Astrocyte (in vitro differentiated cells and primary cell): ENCODE results near the gene NBEA. TPM values are rescaled to one million over a fixed set of nuclear protein-coding genes. Genes with fewer than 3 reads are reported as not detected.

Experiments used
- DNase-seq: peaks from one replicate; pipeline ENCODE4 v3.0.0-alpha.2; 2010; ENCODE audit warnings: low read depth
- FAIRE-seq: peaks from 2 replicates; lab custom pipeline; 2011; peaks lifted over from hg19 to GRCh38; lab: Jason Lieb, UNC
- H2AFZ ChIP-seq: 2 replicates; pipeline ENCODE4 v1.6.0; 2012; ENCODE audit warnings: low read depth, low read length, inconsistent platforms
- H3K27ac ChIP-seq: 2 replicates; pipeline ENCODE4 v1.5.1; 2011; ENCODE audit warnings: low read depth, low read length, inconsistent platforms
- H3K27me3 ChIP-seq: 2 replicates; pipeline ENCODE4 v1.6.0; 2011; ENCODE audit warnings: low read length, inconsistent platforms; ENCODE audit not compliant: insufficient read depth
- H3K36me3 ChIP-seq: 2 replicates; pipeline ENCODE4 v1.5.1; 2011; ENCODE audit warnings: low read length, inconsistent platforms; ENCODE audit not compliant: insufficient read depth
- H3K4me1 ChIP-seq: 2 replicates; pipeline ENCODE4 v1.5.1; 2011; ENCODE audit warnings: low read length, inconsistent platforms; ENCODE audit not compliant: insufficient read depth
- H3K4me2 ChIP-seq: 2 replicates; pipeline ENCODE4 v1.6.0; 2012; ENCODE audit warnings: low read length, inconsistent platforms
- H3K4me3 ChIP-seq: 2 replicates; pipeline ENCODE4 v1.5.1; 2011; ENCODE audit warnings: low read depth, mild to moderate bottlenecking, low read length, inconsistent platforms; ENCODE audit not compliant: insufficient read depth
- H3K79me2 ChIP-seq: 2 replicates; pipeline ENCODE4 v1.6.0; 2012; ENCODE audit warnings: mild to moderate bottlenecking, low read length, inconsistent platforms; ENCODE audit not compliant: insufficient read depth
- H3K9ac ChIP-seq: 2 replicates; pipeline ENCODE4 v1.6.0; 2012; ENCODE audit warnings: mild to moderate bottlenecking, low read length, inconsistent platforms
- H3K9me3 ChIP-seq: 2 replicates; pipeline ENCODE4 v1.5.1; 2012; ENCODE audit warnings: low read depth, mild to moderate bottlenecking, low read length, inconsistent platforms; ENCODE audit not compliant: insufficient read depth
- H4K20me1 ChIP-seq: 2 replicates; pipeline ENCODE4 v1.6.0; 2012; ENCODE audit warnings: low read length, inconsistent platforms; ENCODE audit not compliant: insufficient read depth
- H3K27ac Mint-ChIP-seq: one replicate; pipeline ENCODE4 v1.8.0; 2021; ENCODE audit warnings: mild to moderate bottlenecking, mixed read lengths; ENCODE audit not compliant: unreplicated experiment
- H3K27me3 Mint-ChIP-seq: one replicate; pipeline ENCODE4 v1.8.0; 2021; ENCODE audit warnings: low read depth, mixed read lengths; ENCODE audit not compliant: unreplicated experiment
- H3K36me3 Mint-ChIP-seq: one replicate; pipeline ENCODE4 v1.8.0; 2021; ENCODE audit warnings: low read depth, mixed read lengths; ENCODE audit not compliant: unreplicated experiment
- H3K4me1 Mint-ChIP-seq: one replicate; pipeline ENCODE4 v1.8.0; 2021; ENCODE audit warnings: low read depth, mixed read lengths; ENCODE audit not compliant: unreplicated experiment
- H3K4me3 Mint-ChIP-seq: one replicate; pipeline ENCODE4 v1.8.0; 2021; ENCODE audit warnings: mild to moderate bottlenecking, moderate library complexity, mixed read lengths; ENCODE audit not compliant: unreplicated experiment
- H3K9me3 Mint-ChIP-seq: one replicate; pipeline ENCODE4 v1.8.0; 2021; ENCODE audit warnings: mild to moderate bottlenecking, mixed read lengths; ENCODE audit not compliant: unreplicated experiment
- CTCF ChIP-seq: IDR thresholded peaks from 2 replicates; pipeline ENCODE4 v1.5.1; 2011; ENCODE audit warnings: low read depth, mild to moderate bottlenecking, inconsistent platforms, low read length, moderate library complexity; ENCODE audit not compliant: insufficient read depth
- EZH2 ChIP-seq: IDR thresholded peaks from 2 replicates; pipeline ENCODE4 v1.6.1; 2012; ENCODE audit warnings: mild to moderate bottlenecking, low read length, inconsistent platforms; ENCODE audit not compliant: insufficient read depth
- total RNA-seq: library from RNA; stranded (reverse); gene quantifications from 2 replicates; pipeline ENCODE4 v1.2.1, GENCODE V29; 2021

NBEA gene
- total RNA-seq, 1 donor from 2014 or later = 7.8 TPM

GRCh38 chr13:35548790-35549189 lies 606.7 kb downstream of the NBEA start:
- H3K9ac ChIP-seq = no peak overlapping the region
- DNase-seq = no peak
- TF ChIP-seq CTCF (no peak), EZH2 (no peak)
- no peak overlapping the region for H3K4me3 Mint-ChIP-seq
- H3K9me3 ChIP-seq = no peaks in the 10 kb centered on the region
- H3K36me3 Mint-ChIP-seq = no peaks in the 10 kb centered on the region
- H4K20me1 ChIP-seq = no peaks in the 10 kb centered on the region
- no peaks in the 10 kb centered on the region for H3K27me3 Mint-ChIP-seq
- no peak for FAIRE-seq
- H3K9me3 Mint-ChIP-seq = no peaks in the 10 kb centered on the region
- H3K27me3 ChIP-seq = no peaks in the 10 kb centered on the region
- peaks cover 3% of the 10 kb centered on the region for H3K4me1 ChIP-seq
- H3K4me3 ChIP-seq = no peak overlapping the region
- H3K79me2 ChIP-seq = no peaks in the 10 kb centered on the region
- no peaks in the 10 kb centered on the region for H3K36me3 ChIP-seq
- no peak overlapping the region for H2AFZ ChIP-seq
- H3K27ac ChIP-seq = no peak overlapping the region
- peaks cover 7% of the 10 kb centered on the region for H3K4me1 Mint-ChIP-seq
- H3K27ac Mint-ChIP-seq = no peak overlapping the region
- H3K4me2 ChIP-seq = no peak overlapping the region

- Mint-ChIP-seq H3K27ac (no peak overlapping the region), H3K36me3 (no peaks in the 10 kb centered on the region), H3K9me3 (no peaks in the 10 kb centered on the region), H3K4me3 (no peak overlapping the region), H3K4me1 (peaks cover 7% of the 10 kb centered on the region), H3K27me3 (no peaks in the 10 kb centered on the region)
- H3K27ac ChIP-seq = no peak overlapping the region
- peak; percentile 67 for DNase-seq
- no peak overlapping the region for H3K4me2 ChIP-seq
- no peaks in the 10 kb centered on the region for H3K9me3 ChIP-seq
- H2AFZ ChIP-seq = no peak overlapping the region
- H3K4me3 ChIP-seq = no peak overlapping the region
- FAIRE-seq = peak; percentile 43
- H4K20me1 ChIP-seq = no peaks in the 10 kb centered on the region
- peaks cover 3% of the 10 kb centered on the region for H3K4me1 ChIP-seq
- no peaks in the 10 kb centered on the region for H3K27me3 ChIP-seq
- no peaks in the 10 kb centered on the region for H3K36me3 ChIP-seq
- H3K79me2 ChIP-seq = no peaks in the 10 kb centered on the region
- no peak overlapping the region for H3K9ac ChIP-seq
- TF ChIP-seq CTCF (no peak), EZH2 (no peak)
Observed at GRCh38 chr13:35549481-35549880, 607.4 kb downstream of the NBEA start.

- no peaks in the 10 kb centered on the region for H3K27me3 Mint-ChIP-seq
- H3K4me1 Mint-ChIP-seq = peaks cover 3% of the 10 kb centered on the region
- peak; percentile 60 for FAIRE-seq
Observed at GRCh38 chr13:35552172-35552844, 610.2 kb downstream of the NBEA start.

More at GRCh38 chr13:35552172-35552844, 610.2 kb downstream of the NBEA start:
- Histone ChIP-seq H3K79me2 (no peaks in the 10 kb centered on the region), H3K27ac (no peak overlapping the region), H3K4me1 (peaks cover 3% of the 10 kb centered on the region), H3K9ac (no peak overlapping the region), H3K36me3 (no peaks in the 10 kb centered on the region), H3K27me3 (no peaks in the 10 kb centered on the region), H3K4me3 (no peak overlapping the region), H3K4me2 (no peak overlapping the region), H4K20me1 (no peaks in the 10 kb centered on the region), H2AFZ (no peak overlapping the region), H3K9me3 (no peaks in the 10 kb centered on the region)
- no peaks in the 10 kb centered on the region for H3K9me3 Mint-ChIP-seq
- TF ChIP-seq CTCF = no peak
- TF ChIP-seq EZH2 = no peak
- no peak overlapping the region for H3K4me3 Mint-ChIP-seq
- peak; percentile 84 for DNase-seq
- no peaks in the 10 kb centered on the region for H3K36me3 Mint-ChIP-seq
- H3K27ac Mint-ChIP-seq = no peak overlapping the region
